Fibroblast of mammary gland (primary cell): ENCODE results near the gene CORO7.
A peak's percentile ranks its signal among the peaks of the same experiment; 100 is the strongest.

Source experiments
- DNase-seq: peaks from one replicate; pipeline ENCODE4 v3.0.0-alpha.2; 2010; ENCODE audit warnings: low read depth
- H3K4me3 ChIP-seq: 2 replicates; pipeline ENCODE4 v1.5.1; 2011; ENCODE audit warnings: low read depth, mild to moderate bottlenecking, low read length, moderate library complexity; ENCODE audit not compliant: control insufficient read depth
- TF ChIP-seq, protein P1 (sequence below): conservative IDR thresholded peaks from 2 replicates; pipeline ENCODE4 v1.5.1; 2011; ENCODE audit warnings: low read depth, low read length, inconsistent platforms; ENCODE audit not compliant: control insufficient read depth, insufficient read depth

CORO7 gene

DNA sequence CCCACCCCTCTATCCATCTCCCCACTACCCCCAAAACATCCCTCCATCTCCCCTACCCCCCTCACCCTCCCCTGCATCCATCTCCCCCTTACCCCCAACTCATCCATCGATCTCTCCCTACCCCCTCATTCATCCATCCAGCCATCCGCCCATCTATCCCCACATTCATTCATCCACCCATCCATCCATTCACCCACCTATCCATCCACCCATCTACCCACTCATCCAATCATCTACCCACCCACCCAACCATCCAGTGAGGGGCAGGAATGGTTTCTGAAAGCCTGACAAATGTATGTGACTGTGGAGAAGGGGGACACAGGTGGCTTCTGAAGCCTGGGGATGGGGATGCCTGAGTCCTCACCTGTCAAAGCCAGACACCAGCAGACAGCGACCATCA lies 56.5 kb downstream of the CORO7 start:
- no peak for DNase-seq
- no peak overlapping the region for H3K4me3 ChIP-seq
- TF ChIP-seq, protein P1, sequence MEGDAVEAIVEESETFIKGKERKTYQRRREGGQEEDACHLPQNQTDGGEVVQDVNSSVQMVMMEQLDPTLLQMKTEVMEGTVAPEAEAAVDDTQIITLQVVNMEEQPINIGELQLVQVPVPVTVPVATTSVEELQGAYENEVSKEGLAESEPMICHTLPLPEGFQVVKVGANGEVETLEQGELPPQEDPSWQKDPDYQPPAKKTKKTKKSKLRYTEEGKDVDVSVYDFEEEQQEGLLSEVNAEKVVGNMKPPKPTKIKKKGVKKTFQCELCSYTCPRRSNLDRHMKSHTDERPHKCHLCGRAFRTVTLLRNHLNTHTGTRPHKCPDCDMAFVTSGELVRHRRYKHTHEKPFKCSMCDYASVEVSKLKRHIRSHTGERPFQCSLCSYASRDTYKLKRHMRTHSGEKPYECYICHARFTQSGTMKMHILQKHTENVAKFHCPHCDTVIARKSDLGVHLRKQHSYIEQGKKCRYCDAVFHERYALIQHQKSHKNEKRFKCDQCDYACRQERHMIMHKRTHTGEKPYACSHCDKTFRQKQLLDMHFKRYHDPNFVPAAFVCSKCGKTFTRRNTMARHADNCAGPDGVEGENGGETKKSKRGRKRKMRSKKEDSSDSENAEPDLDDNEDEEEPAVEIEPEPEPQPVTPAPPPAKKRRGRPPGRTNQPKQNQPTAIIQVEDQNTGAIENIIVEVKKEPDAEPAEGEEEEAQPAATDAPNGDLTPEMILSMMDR, result no peak

DNA sequence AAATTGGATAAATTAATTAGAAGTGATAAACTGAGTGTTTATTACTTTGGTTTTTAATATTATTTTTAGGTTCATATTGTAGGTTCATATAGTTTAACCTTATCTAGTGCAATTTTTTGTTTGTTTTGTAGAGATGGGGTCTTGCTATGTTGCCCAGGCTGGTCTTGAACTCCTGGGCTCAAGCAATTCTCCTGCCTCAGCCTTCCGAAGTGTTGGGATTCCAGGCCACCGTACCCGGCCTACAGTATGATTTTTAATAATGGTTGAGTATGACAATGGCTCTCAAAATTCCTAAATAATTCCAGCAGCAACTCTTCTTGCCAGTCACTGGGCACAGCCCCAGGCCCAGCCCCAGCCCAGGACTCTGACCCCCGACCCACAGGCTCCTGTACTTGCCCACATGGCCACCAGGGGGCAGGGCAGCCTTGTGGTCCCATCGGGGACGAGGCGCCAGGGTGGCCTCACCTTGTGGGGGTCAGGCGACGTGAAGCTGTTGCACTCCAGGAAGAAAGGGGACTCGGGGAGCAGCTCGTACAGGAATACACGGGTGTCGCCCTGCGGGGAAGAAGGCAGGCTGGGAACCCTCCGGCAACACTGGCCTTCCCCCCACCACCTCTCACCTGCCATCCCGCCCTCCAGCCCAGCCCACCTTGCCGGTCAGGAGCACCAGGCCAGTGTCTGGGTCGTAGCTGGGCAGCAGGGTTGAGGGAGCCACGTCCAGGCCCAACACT lies 57.4 kb downstream of the CORO7 start:
- TF ChIP-seq, protein P1, result peak; percentile 70
- no peak overlapping the region for H3K4me3 ChIP-seq
- no peak for DNase-seq

- H3K4me3 ChIP-seq, result no peak overlapping the region
- DNase-seq, result no peak
- TF ChIP-seq, protein P1, result no peak
Observed at GRCh38 chr16:4358236-4358635, 58.2 kb downstream of the CORO7 start.

- no peak overlapping the region for H3K4me3 ChIP-seq
- TF ChIP-seq, protein P1, result no peak
- DNase-seq, result no peak
Observed at GRCh38 chr16:4356820-4357219, 59.6 kb downstream of the CORO7 start.

DNA sequence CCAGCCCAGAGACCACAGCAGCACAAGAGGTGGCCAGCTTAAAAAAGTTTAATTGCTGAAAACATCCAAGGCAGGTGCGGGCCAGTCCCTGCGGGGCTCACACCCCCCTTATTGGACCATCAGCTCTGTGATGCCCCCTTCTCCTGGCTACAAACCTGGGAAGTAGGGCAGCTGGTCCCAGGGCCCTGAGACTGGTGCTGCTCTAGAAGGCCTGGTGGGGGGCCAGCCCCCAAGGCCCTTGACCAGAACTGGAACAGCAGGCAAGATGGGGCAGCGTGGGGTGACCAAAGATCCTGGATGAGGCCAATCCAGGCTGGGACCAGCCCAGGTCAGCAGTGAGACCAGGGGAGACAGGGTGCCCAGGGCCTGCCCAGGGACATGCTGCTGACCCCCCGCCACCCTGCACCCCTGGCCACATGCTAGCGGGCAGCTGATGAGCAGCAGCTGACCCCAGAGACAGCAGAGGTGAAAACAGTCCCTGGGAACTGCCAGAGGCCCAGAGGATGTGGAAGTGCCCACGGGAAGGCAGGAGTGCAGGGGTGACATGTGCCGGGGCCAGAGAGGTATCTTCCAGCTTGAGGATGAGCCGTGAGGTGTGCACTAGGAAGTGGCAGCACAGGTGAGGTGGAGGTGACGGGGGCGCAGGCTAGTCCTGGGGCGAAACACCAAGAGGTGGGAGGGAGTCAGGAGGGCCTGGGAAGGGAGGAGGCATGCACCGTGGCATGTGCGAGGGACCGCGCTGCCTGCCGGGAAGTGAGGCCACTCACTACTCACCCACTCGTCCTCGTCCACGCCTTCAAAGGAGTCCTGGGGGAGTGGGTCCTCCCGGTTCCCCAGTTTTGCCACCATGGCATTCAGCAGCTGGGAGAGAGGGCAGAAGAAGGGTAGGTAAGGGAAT lies 61.6 kb downstream of the CORO7 start:
- no peak for DNase-seq
- TF ChIP-seq, protein P1, result no peak
- no peak overlapping the region for H3K4me3 ChIP-seq

DNA sequence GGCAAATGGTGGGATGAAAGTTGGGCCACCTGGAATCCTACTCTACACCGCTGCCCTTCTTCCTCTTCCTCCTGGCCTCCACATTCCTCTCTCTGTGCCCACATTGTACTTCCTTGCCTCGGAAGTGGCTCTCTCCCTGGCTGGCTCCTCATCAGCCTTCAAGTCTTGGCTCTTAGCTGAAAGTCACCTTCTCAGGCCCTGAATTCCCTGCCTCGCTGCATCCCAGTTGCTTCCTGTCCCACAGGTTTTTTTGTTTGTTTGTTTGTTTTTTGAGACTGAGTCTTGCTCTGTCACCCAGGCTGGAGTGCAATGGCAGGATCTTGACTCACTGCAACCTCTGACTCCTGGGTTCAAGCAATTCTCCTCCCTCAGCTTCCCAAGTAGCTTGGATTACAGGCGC lies 62.7 kb downstream of the CORO7 start:
- TF ChIP-seq, protein P1, result no peak

More for the DNA sequence above, 62.7 kb downstream of the CORO7 start:
- no peak for DNase-seq
- no peak overlapping the region for H3K4me3 ChIP-seq
